HepG2 (cell line): ENCODE results near the gene TOR1A.

Source experiments
- CTCF ChIP-seq: sonication (generic); formaldehyde crosslinking; IDR thresholded peaks from 2 replicates; pipeline ENCODE4 v1.5.0; 2020; ENCODE audit warnings: mild to moderate bottlenecking, missing genetic modification reagents, moderate library complexity
- KDM2A ChIP-seq: sonication (generic); formaldehyde crosslinking; IDR thresholded peaks from 2 replicates; pipeline ENCODE4 v1.4.0; 2020; ENCODE audit warnings: low read depth, missing genetic modification reagents, borderline replicate concordance
- SRSF9 ChIP-seq: fragments of 200-400 bp; formaldehyde crosslinking; IDR thresholded peaks from 2 replicates; pipeline ENCODE4 v1.6.1; 2018; ENCODE audit warnings: borderline replicate concordance, mild to moderate bottlenecking, low read depth, low read length; ENCODE audit not compliant: insufficient read depth, poor library complexity, severe bottlenecking
- ZKSCAN8 ChIP-seq: IDR thresholded peaks from 2 replicates; pipeline ENCODE4 v1.6.1; 2016; ENCODE audit warnings: borderline replicate concordance, missing genetic modification reagents, missing compliant biosample characterization

- TF ChIP-seq ZKSCAN8 (CRISPR knock-in tag) (no peak), KDM2A (no peak), CTCF (no peak), SRSF9 (no peak)
Observed at GRCh38 chr9:129762985-129763926, 60.7 kb downstream of the TOR1A start.
